PC-3 (cell line): ENCODE data around the gene KRTAP11-1. TPM values are rescaled to one million over a fixed set of nuclear protein-coding genes. Genes with fewer than 3 reads are reported as not detected.
A peak's percentile ranks its signal among the peaks of the same experiment; 100 is the strongest.

Experiments
- ATAC-seq: fragments of 200-7000 bp; cut with Tn5 transposase; 2 replicates; pipeline ENCODE4 v1.9.1; 2020; ENCODE audit warnings: mild to moderate bottlenecking, moderate library complexity
- BruUV-seq: library from RNA; stranded (reverse); fragments of 400-500 nt; replicated peaks from 2 replicates; lab custom pipeline; 2021; lab: Mats Ljungman, UMichigan
- CTCF ChIA-PET: fragments of 300-600 bp; sonication (Branson Sonifier 250); formaldehyde crosslinking; loops from one replicate; lab custom pipeline; 2022; ENCODE audit warnings: antibody characterized with exemption; lab: Charles Lee
- POLR2A ChIA-PET: fragments of 300-600 bp; sonication (Branson Sonifier 250); formaldehyde crosslinking; loops from one replicate; lab custom pipeline; 2022; ENCODE audit warnings: antibody characterized with exemption; ENCODE audit not compliant: unreplicated experiment; lab: Charles Lee
- DNase-seq: peaks from one replicate; pipeline ENCODE4 v3.0.0-alpha.2; 2015
- H2AFZ ChIP-seq: fragments of 300-600 bp; sonication (generic); 2 replicates; pipeline ENCODE4 v1.6.0; 2016; ENCODE audit warnings: antibody characterized with exemption, low read length
- H3F3A ChIP-seq: fragments of 300-600 bp; sonication (generic); one replicate; pipeline ENCODE4 v1.6.0; 2017; ENCODE audit warnings: antibody characterized with exemption, low read length, control low read depth, mild to moderate bottlenecking; ENCODE audit not compliant: unreplicated experiment
- H3K27ac ChIP-seq: fragments of 300-600 bp; sonication (generic); 2 replicates; pipeline ENCODE4 v1.5.1; 2016; ENCODE audit warnings: mild to moderate bottlenecking, low read length
- H3K27me3 ChIP-seq: fragments of 300-600 bp; sonication (generic); 2 replicates; pipeline ENCODE4 v1.6.1; 2016; ENCODE audit warnings: low read length, mixed read lengths
- H3K36me3 ChIP-seq: fragments of 300-600 bp; sonication (generic); 2 replicates; pipeline ENCODE4 v1.6.1; 2016; ENCODE audit warnings: low read depth, mixed run types, low read length, mixed read lengths
- H3K4me1 ChIP-seq: fragments of 300-600 bp; sonication (generic); 2 replicates; pipeline ENCODE4 v1.5.1; 2016; ENCODE audit warnings: low read length; ENCODE audit not compliant: insufficient read depth
- H3K4me2 ChIP-seq: fragments of 300-600 bp; sonication (generic); 2 replicates; pipeline ENCODE4 v1.6.0; 2016; ENCODE audit warnings: low read length
- H3K4me3 ChIP-seq: fragments of 300-600 bp; sonication (generic); 2 replicates; pipeline ENCODE4 v1.5.1; 2016; ENCODE audit warnings: mild to moderate bottlenecking, low read length, mixed read lengths
- H3K79me2 ChIP-seq: fragments of 300-600 bp; sonication (generic); 2 replicates; pipeline ENCODE4 v1.6.1; 2017; ENCODE audit warnings: low read length, mixed read lengths
- H3K9ac ChIP-seq: fragments of 300-600 bp; sonication (generic); 2 replicates; pipeline ENCODE4 v1.6.0; 2016; ENCODE audit warnings: mild to moderate bottlenecking, low read length
- H3K9me2 ChIP-seq: fragments of 300-600 bp; sonication (generic); replicated peaks from 2 replicates; pipeline ENCODE4 v1.6.1; 2016; ENCODE audit warnings: mixed run types, low read length, mixed read lengths
- H3K9me3 ChIP-seq: fragments of 300-600 bp; sonication (generic); 2 replicates; pipeline ENCODE4 v1.6.1; 2016; ENCODE audit warnings: low read length, mixed read lengths
- H4K20me1 ChIP-seq: fragments of 300-600 bp; sonication (generic); 2 replicates; pipeline ENCODE4 v1.6.1; 2016; ENCODE audit warnings: low read length, mixed read lengths
- EZH2phosphoT487 ChIP-seq: fragments of 300-600 bp; sonication (generic); IDR thresholded peaks from 2 replicates; pipeline ENCODE4 v1.6.1; 2018; ENCODE audit warnings: mild to moderate bottlenecking, antibody characterized with exemption, low read length, borderline replicate concordance
- intact Hi-C: fragments of 100-400 bp; cut with micrococcal nuclease; formaldehyde crosslinking; loops from 2 replicates; pipeline ENCODE4 v1.9.0; 2023
- total RNA-seq: library from RNA; depleted of rRNA; stranded (reverse); fragments of >200 nt; gene quantifications from 2 replicates; pipeline ENCODE4 v1.2.3, GENCODE V29; 2014; rRNA removed
- TF ChIP-seq, protein P1 (sequence below): fragments of 300-600 bp; sonication (generic); conservative IDR thresholded peaks from 2 replicates; pipeline ENCODE4 v1.5.1; 2017; ENCODE audit warnings: antibody characterized with exemption, low read depth, mild to moderate bottlenecking, low read length

KRTAP11-1 gene
- total RNA-seq, 1 experiment from 2014 or later, result not detected

DNA sequence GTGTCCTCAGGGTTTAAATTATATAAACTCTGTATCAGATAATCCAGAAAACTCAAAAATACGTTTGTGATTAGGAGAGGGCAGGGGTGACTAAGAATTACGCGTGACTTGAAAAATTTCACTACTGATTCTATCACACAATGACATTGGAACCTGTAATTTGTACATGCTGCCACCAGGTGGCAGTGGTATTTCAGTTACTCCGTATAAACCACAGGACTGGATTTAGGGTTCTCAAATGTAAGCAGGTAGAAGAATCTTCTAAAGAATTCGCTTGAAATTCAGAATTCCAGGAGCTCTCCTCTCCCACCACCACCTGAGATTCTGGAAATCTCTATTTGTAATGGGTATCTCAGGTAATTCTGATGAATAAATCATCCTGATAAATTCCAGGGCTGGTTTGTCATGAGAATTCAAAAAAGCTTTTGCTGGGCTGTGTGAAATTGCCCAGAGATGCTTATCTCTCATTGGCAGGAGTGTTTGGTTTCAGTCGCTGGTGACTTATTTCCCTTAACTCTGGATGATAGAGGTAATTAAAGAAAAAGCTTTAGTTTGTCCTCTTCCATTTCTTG lies 50.1 kb downstream of the KRTAP11-1 start:
- POLR2A ChIA-PET, result no interaction called here
- Histone ChIP-seq H3F3A (no peaks in the 10 kb centered on the region), H3K4me2 (no peak overlapping the region), H3K4me3 (no peak overlapping the region), H3K9me2 (no peaks in the 10 kb centered on the region), H3K9me3 (no peaks in the 10 kb centered on the region), H3K27me3 (peaks cover 41% of the 10 kb centered on the region), H3K36me3 (no peaks in the 10 kb centered on the region), H3K27ac (no peak overlapping the region), H3K79me2 (no peaks in the 10 kb centered on the region), H4K20me1 (no peaks in the 10 kb centered on the region), H3K4me1 (no peaks in the 10 kb centered on the region), H2AFZ (no peak overlapping the region), H3K9ac (no peak overlapping the region)
- TF ChIP-seq, protein P1, sequence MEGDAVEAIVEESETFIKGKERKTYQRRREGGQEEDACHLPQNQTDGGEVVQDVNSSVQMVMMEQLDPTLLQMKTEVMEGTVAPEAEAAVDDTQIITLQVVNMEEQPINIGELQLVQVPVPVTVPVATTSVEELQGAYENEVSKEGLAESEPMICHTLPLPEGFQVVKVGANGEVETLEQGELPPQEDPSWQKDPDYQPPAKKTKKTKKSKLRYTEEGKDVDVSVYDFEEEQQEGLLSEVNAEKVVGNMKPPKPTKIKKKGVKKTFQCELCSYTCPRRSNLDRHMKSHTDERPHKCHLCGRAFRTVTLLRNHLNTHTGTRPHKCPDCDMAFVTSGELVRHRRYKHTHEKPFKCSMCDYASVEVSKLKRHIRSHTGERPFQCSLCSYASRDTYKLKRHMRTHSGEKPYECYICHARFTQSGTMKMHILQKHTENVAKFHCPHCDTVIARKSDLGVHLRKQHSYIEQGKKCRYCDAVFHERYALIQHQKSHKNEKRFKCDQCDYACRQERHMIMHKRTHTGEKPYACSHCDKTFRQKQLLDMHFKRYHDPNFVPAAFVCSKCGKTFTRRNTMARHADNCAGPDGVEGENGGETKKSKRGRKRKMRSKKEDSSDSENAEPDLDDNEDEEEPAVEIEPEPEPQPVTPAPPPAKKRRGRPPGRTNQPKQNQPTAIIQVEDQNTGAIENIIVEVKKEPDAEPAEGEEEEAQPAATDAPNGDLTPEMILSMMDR, result peak; percentile 83
- no peak for TF ChIP-seq EZH2phosphoT487
- intact Hi-C loops, result loop anchor here (1.0 kb wide), 1 partner anchor 255 kb away; no protein-coding TSS in a partner anchor
- CTCF ChIA-PET, result no interaction called here
- DNase-seq (peak; percentile 76), ATAC-seq (peak; percentile 48)
- BruUV-seq, result no TSS peak

Other genes with a start within 250 kb of the KRTAP11-1 start
- 0.51 TPM in 1 of 2 replicates, not detected in the other for gene KRTAP20-2, start 246.4 kb downstream of the KRTAP11-1 start, total RNA-seq
- gene KRTAP20-3, start 238.7 kb downstream of the KRTAP11-1 start, total RNA-seq, result not detected in 2 replicates
- not detected in 2 replicates for gene KRTAP21-3, start 162.8 kb downstream of the KRTAP11-1 start, total RNA-seq
- not detected in 2 replicates for gene KRTAP21-2, start 134.3 kb downstream of the KRTAP11-1 start, total RNA-seq
- not detected in 2 replicates for gene KRTAP21-1, start 126.2 kb downstream of the KRTAP11-1 start, total RNA-seq
- not detected in 2 replicates for gene KRTAP8-1, start 68.3 kb downstream of the KRTAP11-1 start, total RNA-seq
- not detected in 2 replicates for gene KRTAP7-1, start 51.8 kb downstream of the KRTAP11-1 start, total RNA-seq
- not detected in 2 replicates for gene KRTAP19-8, start 156.9 kb upstream of the KRTAP11-1 start, total RNA-seq